ENCODE measurements around the gene RASGRP2.

Gene RASGRP2

DNA sequence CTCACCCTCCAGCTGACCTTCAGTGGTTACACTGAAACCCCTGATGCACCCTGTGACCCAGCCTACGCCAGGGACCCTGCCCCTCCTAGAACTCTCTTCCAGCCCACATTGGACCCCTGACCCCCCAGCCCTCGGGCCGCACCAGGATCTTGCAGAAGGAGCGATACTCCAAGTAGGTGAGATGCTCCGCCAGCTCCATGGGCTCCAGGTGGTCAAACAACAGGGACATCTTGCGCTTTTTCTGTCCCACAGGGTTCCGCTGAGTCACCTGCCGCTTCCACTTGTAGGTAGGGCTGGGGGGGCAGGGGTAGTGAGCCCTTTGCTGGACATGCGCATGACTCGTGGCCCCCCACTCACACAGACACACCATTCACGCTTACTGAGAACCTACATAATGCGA is 4.1 kb downstream of the RASGRP2 start:
- no peak for DNase-seq (ENCODE audit: low spot score)

DNA sequence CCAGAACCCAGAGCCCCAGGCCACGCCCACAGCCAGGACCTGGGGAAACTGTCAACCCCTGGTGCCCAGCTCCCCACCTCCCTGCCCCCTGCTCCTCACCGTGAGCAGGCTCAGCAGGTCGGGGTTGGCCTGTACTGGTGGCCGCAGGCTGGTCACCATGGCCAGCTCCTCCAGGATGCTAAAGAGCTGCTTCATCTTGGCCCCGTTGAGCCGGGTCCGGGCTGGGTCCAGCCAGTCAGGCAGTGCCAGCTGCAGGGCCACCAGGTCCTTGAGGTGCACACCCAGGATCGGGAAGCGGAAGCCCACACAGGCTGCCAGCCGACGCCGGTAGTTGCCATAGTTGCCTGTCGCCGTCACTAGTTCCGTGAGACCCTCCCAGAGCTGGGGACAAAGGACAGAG is 7.3 kb downstream of the RASGRP2 start:
- no peak for DNase-seq (ENCODE audit: low spot score)

DNA sequence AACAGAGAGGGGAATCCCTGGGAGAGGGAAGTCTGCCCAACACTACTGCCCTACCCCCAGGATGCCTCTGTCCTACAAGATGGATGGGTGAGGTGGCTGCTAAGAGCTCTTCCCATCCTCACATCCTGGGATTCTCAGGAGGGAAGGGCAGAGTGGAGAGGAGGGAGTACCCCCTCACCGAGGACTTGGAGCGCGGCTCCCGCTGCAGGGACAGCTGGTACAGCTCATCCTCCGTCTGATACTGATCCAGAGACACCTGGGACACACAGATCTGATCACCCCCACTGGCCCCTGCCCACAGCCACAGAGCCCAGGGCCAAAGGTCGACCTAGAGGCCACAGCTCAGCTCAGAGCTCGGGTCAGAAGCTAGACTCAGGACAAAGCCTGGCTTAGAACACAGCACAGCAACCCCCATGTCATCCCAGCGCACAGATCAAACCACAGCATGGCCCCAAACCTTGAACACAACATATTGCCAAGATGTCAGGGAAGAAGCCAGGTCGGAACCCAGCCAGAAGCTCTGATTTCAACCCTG is 8.2 kb downstream of the RASGRP2 start:
- DNase-seq (ENCODE audit: low spot score) = no peak

DNA sequence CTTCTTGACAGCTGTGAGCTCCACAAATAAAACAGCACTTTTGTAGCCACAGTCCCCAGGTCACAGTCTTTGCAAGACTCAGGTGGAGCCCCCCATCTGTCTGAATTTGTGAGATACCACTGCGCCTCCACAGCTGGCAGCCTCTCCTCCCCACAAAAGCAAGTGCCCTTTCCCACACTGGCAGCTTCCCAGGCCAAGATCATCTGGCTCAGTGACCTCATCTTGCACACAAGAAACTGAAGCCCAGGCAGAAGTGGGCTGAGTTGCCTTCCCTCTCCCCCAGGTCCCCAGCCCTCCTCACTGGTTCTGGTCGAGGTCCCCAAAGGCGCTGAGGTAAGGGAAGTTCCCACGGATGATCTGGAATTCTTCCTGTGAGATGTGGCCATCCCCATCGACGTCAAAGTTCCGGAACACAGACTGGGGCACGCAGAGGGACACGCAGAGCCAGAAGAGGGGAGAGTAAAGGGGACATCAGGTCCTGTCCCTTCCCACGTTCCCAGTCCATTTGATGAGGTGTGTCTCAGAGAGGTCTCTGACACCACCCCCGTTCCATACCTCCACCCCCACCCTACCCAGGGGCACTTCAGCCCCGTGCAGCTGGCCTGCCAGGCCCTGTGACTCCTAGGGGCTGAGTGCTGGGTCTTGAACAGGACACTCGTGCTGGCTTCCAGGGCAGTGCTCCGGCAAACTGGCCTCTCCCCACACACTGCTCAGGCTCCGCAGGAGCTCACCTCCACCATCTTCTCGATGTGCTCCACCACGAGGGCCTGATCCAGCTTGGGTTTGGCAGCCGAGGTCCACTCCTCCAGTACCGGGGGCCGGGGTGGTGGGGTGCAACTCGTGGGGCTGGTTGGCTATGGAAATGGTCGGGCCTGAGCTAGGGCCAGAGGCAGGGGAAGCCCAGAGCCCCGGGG is 8.9 kb downstream of the RASGRP2 start:
- DNase-seq (ENCODE audit: low spot score) = no peak

DNA sequence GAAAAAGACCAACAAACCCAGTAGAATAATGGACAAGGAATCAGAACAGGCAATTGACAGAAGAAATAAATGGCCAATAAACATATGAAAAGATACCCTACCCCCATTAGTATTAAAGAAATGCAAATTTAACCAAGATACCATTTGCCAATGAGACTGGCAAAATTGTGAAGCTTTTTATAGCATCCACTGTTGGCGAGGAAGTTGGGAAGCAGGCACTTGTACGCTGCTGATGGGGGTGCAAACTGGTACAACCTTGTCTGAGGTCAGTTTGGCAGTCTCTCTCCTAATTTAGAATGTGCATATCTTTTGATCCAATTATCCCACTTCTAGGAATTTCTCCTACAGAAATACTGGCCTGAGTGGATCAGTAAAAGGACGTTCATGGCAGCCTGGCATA is 12.3 kb downstream of the RASGRP2 start:
- DNase-seq (ENCODE audit: low spot score) = no peak

DNA sequence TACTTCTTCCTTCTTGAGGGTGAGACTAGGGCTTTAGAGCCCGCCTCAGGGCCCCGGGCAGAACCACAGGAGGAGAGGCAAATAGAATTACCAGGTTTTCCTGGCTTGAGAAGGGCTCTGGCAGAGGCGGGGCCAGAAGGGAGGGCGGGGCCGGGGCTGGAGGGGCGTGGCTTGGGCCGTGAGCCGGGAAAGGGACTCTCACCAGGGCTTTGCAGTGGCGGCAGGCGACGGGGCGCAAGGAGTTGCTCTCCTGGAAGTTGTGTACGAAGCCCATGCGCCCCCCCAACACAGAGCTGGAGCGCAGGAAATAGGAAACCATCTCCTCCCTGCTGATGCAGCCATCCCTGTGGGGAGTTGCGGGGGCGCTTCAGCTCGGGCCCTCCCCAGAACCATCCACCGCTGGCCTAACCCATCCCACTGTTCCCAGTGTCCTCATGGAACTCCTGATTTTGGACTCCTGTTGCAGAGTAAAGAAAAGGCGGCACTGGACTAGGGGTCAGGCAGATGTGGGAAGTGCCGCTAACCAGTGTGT is 14.0 kb downstream of the RASGRP2 start:
- peak; percentile 53 for DNase-seq (ENCODE audit: low spot score)

DNA sequence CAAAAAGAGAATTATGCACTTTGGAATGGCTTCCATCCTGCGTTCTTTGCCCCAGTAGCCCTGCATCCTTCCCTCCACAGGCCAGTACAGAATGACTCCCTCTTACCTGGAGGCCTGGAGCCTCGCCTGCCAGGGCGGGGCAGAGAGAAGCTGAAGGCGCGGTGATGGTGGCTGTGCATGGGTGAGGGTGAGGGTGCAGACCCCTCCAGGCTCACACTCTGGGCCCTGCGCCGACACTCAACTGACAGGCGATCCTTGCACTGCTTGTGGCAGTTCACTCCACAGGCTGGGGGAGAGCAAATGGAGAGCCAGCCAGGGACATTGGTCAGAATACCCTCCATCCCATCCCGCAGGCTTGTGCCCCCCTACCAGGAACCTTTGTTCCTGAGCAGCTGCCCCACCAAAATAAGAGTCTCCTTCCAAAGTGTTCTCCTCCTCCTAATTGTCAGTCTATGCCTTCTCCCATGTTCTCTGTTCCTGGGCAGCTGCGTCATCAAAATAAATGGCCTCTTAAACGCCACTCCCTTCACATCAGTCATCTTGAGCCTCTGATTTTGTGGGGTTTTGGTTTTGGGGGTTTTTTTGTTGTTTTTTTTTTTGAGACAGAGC is 15.1 kb downstream of the RASGRP2 start:
- DNase-seq (ENCODE audit: low spot score) = no peak

DNA sequence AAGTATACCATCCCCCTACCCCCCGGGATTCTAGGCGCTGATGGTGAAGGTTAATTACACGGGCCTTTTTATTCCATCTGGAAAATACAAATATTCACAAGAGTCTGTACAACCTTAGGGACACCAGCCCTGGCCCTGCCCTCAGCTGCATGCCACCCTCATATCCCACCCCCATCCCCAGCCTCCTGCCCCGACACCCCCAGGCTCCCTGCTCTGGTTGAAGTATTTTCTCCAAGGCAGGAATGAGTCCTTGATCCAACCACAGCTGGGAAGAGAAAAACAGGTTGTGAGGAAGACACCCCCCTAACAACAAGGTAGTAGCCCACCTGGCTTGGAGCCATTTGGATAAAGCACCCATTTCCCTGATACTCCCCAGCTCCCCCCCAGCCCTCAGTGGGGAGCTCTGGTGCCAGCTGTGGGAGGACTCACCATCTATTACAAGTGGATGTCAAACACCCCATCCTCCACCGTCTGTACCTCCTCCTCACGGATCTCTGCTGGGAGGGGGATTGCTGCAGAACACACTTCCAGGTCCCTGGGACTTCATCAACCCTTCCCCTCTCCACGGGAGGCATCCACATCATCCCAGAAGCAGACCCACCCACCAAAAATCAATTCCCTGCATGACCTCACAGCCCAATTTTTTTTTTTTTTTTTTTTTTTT is 16.9 kb downstream of the RASGRP2 start:
- DNase-seq (ENCODE audit: low spot score) = no peak

DNA sequence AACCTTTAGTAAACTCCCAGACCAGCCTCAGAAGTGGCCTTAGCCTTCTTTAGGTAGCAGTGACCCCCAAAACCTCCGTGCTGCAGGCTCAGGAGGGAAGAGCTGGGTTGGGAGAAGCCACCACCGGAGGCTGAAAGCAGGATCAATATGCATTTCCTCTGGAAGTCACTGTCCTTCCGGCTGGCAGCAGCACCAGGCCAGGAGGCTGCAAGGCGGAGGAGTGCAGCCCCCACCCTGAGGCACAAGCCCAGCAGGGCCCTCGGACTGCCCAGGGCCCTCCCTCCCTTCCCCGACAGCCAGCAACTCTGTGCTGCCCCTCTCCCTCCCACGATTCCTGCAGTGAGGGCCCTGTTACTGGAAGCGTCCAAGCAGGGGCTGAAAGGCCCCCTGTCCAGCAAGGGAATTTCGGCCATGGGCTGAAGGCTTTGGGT is 17.7 kb downstream of the RASGRP2 start:
- DNase-seq (ENCODE audit: low spot score) = no peak

DNA sequence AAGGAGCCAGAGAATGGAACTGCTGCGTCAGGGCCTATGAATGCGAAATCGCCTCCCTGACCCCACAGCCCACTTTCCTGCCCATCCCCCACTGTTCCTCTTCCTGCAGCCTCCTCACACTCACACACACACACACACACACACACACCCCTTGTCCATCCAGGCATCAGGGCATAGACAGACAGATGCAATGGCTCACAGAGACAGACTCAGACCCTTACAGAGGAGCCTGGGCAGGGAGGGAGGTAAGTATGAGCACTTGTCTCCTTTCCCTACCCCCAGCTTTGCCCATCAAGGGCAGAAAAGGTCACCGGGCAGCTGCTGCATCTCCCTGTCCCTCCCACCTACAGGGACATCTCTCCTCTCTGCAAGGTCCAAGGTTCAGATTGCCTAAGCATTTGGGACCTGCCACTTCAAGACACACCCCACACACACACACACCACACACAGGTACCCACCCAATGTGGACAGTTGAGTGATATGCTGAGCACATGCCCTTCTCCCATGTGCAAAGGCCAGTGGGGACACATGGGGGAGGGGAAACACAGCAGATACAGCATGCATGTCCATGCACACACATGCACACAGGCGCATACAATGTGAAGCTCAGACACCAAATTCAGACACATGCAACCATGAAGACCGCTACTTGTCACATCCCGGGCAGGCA is 18.9 kb downstream of the RASGRP2 start:
- no peak for DNase-seq (ENCODE audit: low spot score)

DNA sequence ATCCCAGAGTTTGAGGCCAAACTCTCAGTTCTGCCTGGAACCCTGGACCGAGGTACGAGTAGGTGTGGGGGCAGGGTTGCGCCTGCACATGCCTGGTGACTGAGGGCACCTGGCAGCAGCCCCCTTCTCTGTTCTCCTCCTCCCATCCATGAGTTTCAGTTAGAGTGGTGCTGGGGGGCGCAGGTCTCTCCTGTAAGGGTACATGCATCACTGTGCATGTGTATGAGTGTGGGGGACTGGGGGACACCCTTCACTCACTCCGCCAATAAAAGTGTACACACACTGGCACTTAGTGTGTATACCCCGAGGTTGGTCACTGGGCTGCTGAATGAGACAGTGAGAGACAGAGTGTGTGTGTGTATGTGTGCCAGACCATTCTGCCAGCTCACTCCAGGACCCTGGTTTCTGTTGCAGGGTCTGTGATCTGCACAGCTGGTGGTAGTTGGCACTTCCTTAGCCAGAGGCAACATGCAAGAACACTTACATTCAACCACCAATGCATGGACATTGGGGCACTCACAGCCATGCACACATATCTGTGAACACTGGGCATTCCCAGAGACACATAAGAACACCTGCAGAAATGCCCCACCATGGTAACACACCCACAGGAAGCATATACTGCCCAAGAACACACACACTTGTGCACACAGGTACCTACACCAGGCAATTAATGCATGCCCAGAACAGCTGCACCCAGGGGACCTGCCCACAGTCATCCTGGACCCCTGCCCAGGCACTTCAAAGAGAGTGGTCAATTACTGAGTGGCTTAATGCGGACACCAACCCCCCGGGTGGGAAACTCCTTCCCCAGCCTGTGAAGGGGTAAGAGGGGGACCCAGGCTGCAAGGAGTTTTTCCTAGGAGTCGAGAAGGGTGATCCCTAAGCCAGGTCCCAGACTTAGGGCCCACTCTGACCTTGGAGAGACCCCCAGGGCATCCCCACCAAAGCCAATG is 19.8 kb downstream of the RASGRP2 start:
- no peak for DNase-seq (ENCODE audit: low spot score)

DNA sequence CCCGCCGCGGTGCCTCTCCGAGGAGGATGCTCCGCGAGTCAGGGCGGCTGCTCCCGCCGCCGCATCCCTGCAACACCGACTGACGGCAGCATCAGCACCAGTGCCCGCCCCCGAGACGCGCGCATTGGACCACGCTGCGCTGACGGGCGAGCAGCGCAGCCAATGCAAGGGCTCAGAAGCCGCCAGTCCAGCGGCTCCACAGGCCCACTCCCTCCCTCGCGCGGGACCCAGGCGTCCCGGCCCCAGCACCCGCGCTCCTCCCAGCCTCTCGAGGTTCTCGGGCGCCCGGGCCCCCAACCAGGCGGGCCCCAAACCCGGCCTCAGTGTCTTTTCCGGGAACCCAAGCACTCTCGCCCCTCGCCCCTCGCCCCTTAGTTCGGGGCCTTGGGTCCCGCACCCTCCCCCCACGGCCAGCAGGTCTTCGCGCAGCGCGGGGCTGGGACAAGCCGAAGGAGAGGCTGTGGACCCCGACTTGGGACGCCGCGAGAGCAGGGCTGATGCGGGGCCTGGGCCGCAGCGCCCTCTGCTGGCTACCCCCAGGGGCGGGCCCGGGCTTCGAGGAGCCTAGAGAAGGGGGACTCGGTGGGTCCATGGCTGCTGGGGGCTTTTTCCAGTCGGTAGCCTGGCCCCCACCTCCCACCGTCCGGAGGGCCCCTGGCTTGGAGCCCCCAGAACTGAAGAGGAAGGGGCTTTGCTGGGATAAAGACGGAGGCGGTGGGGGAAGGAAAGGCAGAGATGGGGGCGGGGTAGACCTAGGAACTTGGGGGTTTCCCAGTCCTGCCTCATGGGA is 20.6 kb downstream of the RASGRP2 start, which contains the start of gene NRXN2:
Gene NRXN2, minus strand, starts transcription at position 81 of the 790 bp plus-strand sequence. CDS start 9,498 bp downstream, outside the sequence.
- DNase-seq (ENCODE audit: low spot score) = peak; percentile 97

DNA sequence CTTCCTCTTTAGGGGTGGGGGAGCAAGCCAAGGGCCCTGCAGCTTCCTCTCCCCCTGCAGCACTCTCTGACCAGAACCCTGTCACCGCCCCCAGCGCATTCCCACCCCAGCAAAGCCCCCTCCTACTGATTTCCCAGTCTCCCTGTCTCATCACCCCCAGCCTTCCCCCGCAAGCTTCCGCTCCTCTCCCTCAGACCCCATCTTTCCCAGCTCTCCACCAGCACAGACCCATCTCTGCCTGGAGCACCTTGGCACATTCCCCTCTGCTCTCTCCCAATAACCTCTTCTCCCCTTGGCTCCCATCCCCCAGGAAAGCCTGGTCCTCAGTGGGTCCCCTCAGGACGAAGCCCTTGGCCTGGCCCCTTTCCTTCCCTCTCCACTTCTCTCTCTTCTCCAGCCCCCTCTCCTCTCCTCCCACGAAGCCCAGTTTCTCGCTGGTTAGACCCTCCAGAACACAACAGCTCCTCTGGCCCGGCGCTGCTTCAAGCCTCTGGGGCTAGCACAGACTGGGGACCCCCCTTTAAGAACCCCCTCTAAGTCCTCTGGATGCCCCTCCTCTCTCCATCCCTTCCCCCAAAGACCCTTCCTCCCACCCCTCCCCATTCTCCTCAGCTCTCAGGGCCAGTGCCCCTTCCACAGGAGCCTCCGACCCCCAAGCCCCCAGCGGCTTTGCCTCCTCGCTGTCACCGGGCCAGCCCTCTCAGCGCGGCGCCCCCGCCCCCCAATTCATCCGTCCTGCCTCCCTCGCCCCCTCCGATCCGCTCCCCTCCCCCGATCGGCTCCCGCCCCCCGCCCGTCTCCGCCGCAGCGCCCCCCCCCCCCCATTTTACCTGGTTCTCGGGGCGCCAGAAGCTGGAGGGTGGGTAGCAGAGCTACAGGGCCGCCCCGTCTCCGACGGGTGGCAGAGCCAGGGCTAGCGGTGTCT is 21.5 kb downstream of the RASGRP2 start:
- no peak for DNase-seq (ENCODE audit: low spot score)

DNA sequence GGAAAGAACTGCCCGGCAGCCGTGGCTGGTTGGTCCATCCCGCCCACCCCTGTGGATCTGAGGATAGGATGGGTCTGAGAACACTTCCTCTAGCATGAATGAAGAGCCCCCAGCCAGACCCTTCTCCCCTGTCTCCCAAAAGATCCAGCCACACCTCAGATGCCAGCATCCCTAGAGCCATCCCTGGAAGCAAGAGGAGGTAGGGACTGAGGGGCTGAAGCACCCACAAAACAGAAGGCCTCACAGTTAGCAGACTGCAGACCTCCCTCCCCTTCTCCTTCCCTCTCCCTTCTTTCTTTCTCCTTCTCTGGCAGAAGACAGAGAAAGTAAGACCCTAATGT is 22.6 kb downstream of the RASGRP2 start:
- DNase-seq (ENCODE audit: low spot score) = no peak

DNA sequence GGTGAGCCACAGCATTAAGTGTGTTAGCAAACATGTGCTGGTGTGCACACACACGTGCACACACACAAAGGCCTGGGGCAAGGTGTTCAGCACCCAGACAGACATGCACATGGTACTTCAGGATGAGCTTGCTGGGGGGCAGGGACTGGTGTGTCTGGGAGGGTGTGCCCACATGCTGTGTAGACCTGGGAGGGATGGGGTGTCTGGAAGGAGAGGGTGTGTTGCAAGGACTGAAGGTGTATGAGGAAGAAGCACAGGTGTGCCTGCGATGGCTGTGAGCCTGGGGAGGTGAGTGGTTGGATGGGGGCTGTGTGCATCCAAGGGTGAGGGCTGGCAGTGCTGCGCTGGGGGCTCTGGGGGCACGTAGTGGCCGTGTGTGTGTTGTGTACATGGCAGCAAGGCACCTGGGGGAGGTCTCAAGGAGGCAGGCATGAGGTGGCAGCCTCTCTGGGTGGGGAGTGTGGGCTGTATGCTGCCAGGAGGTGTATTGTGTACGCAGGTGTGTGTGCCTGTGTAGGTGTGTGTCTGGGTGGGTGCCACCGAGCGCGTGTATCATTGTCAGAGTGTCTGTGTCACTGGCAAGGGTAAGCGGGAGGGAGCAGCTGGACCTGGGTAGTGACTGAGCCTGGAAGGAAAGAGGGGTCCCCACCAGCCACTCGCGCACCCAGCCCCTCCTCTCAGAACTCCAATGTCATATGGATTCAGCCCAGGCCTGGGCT is 23.1 kb downstream of the RASGRP2 start:
- no peak for DNase-seq (ENCODE audit: low spot score)

DNA sequence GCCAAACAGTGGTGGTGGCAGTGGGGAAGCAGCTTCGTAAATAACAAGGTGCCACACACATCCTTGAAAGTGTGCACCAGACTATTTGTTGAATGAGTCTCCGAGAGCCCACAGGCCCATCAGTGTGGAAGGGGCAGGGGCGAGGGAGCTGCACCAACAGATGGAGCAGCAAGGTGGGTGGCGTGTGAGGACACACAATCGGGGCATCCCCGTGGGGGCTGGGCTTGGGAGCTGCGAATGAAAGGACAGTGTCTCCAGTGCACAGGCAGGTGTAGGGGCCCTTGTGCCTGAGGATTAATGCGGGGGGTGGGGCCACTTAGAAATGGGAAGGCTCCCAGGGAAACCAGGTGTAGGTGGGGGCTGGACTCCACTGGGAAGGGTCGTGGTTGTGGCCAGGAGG is 23.8 kb downstream of the RASGRP2 start:
- DNase-seq (ENCODE audit: low spot score) = no peak

DNA sequence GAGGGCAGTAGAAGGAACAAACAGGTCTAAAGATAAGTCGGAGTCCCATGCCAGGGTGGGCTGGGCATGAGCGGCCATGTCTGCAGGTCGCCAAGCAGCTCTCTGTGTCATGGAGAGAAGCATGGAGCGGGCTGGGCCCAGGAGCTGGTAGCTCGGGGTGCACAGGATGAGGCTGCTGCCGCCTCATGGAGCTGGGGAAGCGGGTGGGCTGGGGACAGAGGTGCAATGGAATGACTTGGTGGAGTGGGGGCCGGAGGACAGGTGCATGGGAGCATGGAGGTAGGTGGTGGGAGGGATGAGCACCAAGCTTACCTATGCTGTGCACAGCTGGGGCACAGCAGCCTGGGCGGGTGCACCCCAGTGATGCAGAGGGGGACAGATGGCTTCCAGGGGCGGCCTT is 24.5 kb downstream of the RASGRP2 start:
- no peak for DNase-seq (ENCODE audit: low spot score)

DNA sequence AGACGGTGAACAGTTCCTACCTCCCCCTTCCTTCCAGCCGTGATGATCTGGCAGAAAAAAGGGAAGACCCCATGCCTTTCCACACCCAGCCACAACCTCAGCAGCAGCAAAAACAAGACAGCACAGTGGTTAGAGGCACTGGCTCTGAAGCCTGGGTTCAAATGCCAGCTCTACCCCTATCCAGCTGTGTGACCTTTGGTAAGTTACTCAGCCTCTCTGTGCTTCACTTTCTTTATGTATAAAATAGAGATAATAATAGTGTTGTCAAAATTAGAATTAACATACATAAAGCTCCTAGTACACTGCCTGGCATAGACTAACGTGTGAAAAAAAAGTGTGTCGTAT is 25.2 kb downstream of the RASGRP2 start:
- no peak for DNase-seq (ENCODE audit: low spot score)
